Measurements from ENCODE around the gene NAALADL2. TPM values are rescaled to one million over a fixed set of nuclear protein-coding genes. Genes with fewer than 3 reads are reported as not detected.

NAALADL2 gene
- total and polyA plus RNA-seq, 2 of the 4 experiments (the other 2 are of a cell fraction), result 3.8 to 19.2 TPM

- dilution Hi-C loops (cut with HindIII; ENCODE audit: low sequenced_read_pairs, unreplicated experiment) (no loop called here), in situ Hi-C loops (cut with MboI; ENCODE audit: low sequenced_read_pairs) (no loop called here), intact Hi-C loops (cut with micrococcal nuclease) (no loop called here)
- Histone ChIP-seq H2AK9ac (replicated peaks; ENCODE audit: low read depth, low read length, poor library complexity) (no peak overlapping the region), H4K20me1 (ENCODE audit: insufficient read depth, low read length) (no peaks in the 10 kb centered on the region), H3K4me1 (ENCODE audit: control insufficient read depth, insufficient read depth, low read length) (no peaks in the 10 kb centered on the region), H4K91ac (ENCODE audit: insufficient read depth, low read depth, low read length) (no peak overlapping the region), H3K4me3 (ENCODE audit: insufficient read depth, low read depth, low read length) (no peak overlapping the region), H3K9me3 (ENCODE audit: control insufficient read depth, insufficient read depth, low read length) (no peaks in the 10 kb centered on the region), H3K27ac (ENCODE audit: insufficient read depth, low read length) (no peak overlapping the region), H2BK120ac (ENCODE audit: low read depth, low read length) (no peak overlapping the region), H3K23ac (ENCODE audit: low read depth, low read length) (no peak overlapping the region), H3K4me2 (ENCODE audit: low read depth, low read length) (no peak overlapping the region), H3K4ac (ENCODE audit: low read depth, low read length) (no peak overlapping the region; the same call in 1 of the 2 replicates), H3K79me1 (ENCODE audit: low read depth in 1 of 2, low read length in 2 of 2) (no peaks in the 10 kb centered on the region), H3K56ac (ENCODE audit: extremely low read depth, insufficient read depth, low read length) (no peak overlapping the region), H3K9me1 (ENCODE audit: insufficient read depth, low read length) (no peaks in the 10 kb centered on the region), H2AK5ac (ENCODE audit: low read depth, low read length) (no peak overlapping the region), H4K5ac (ENCODE audit: low read depth, low read length) (no peak overlapping the region), H3K36me3 (ENCODE audit: control insufficient read depth, insufficient read depth, low read length) (no peaks in the 10 kb centered on the region), H3K27me3 (ENCODE audit: control insufficient read depth, insufficient read depth, low read length) (no peaks in the 10 kb centered on the region), H3K9ac (ENCODE audit: low read depth, low read length) (no peak overlapping the region), H2BK15ac (ENCODE audit: low read depth, low read length) (no peak overlapping the region), H4K8ac (ENCODE audit: low read depth in 2 of 2, low read length in 2 of 2) (no peak overlapping the region), H2BK20ac (ENCODE audit: low read depth, low read length) (no peak overlapping the region), H2AFZ (replicated peaks; ENCODE audit: low read length, poor library complexity) (no peak overlapping the region), H2BK5ac (ENCODE audit: low read depth, low read length, poor library complexity, severe bottlenecking) (no peak overlapping the region), H3K18ac (ENCODE audit: low read depth, low read length) (no peak overlapping the region), H3K14ac (replicated peaks; ENCODE audit: low read depth, low read length) (no peak overlapping the region)
- no peak for DNase-seq
- ChIA-PET POLR2A (ENCODE audit: unreplicated experiment) (no interaction called here), CTCF (no interaction called here)
- BruUV-seq (replicated peaks), result no TSS peak
- ATAC-seq (ENCODE audit: low read depth), result no peak
- WGBS, 2 experiments (ENCODE audit: extremely low coverage in 2 of 2, insufficient read length in 1 of 2), result no CpG with 5 or more reads among the region's 1 CpG
- TF ChIP-seq BHLHE40 (IDR thresholded peaks at IDR 0.05; ENCODE audit: low read depth, low read length) (no peak), MXI1 (IDR thresholded peaks at IDR 0.05; ENCODE audit: borderline replicate concordance, low read depth, low read length) (no peak)
Observed at GRCh38 chr3:174846055-174846454, 13.1 kb upstream of the NAALADL2 start.

All from IMR-90 (cell line).